Measurements from ENCODE around the gene TBC1D17.

The TBC1D17 gene

GRCh38 chr19:49875177-49875576 lies 2.3 kb upstream of the TBC1D17 start:
- peaks cover 60% of the 10 kb centered on the region for H3K79me2 ChIP-seq (ENCODE audit: low read length)
- peak overlapping the region; percentile 99 for H3K4me3 ChIP-seq (ENCODE audit: low read length)
- H3K9me3 ChIP-seq (replicated peaks; ENCODE audit: insufficient read depth, low read length), result no peaks in the 10 kb centered on the region
- no peaks in the 10 kb centered on the region for H4K20me1 ChIP-seq (ENCODE audit: insufficient read depth, low read length)
- peaks cover 14% of the 10 kb centered on the region for H3K4me1 ChIP-seq (ENCODE audit: low read length)
- no peaks in the 10 kb centered on the region for H3K36me3 ChIP-seq (replicated peaks; ENCODE audit: insufficient read depth, low read length)
- peaks cover 10% of the 10 kb centered on the region; the same call in 1 of the 2 replicates for H3F3A ChIP-seq (ENCODE audit: insufficient read depth, low read length)
- no peak for DNase-seq
- H3K9me2 ChIP-seq (replicated peaks; ENCODE audit: insufficient read depth, low read length), result no peaks in the 10 kb centered on the region
- H3K4me2 ChIP-seq (ENCODE audit: low read depth, low read length), result peak overlapping the region; percentile 95
- no peak for TF ChIP-seq EZH2 (optimal IDR thresholded peaks at IDR 0.05; ENCODE audit: low read depth, low read length)
- TF ChIP-seq EZH2phosphoT487 (IDR thresholded peaks at IDR 0.05; ENCODE audit: low read length), result no peak
- TF ChIP-seq CTCF (IDR thresholded peaks at IDR 0.05; ENCODE audit: low read length), result no peak
- no peak overlapping the region for H2AFZ ChIP-seq (ENCODE audit: low read length)
- no peak overlapping the region; the same call in 1 of the 2 replicates for H3K27ac ChIP-seq (ENCODE audit: low read length)
- H3K9ac ChIP-seq (ENCODE audit: low read length), result peak overlapping the region; percentile 97; the same call in 1 of the 2 replicates
- H3K27me3 ChIP-seq (replicated peaks; ENCODE audit: insufficient read depth, low read length), result no peaks in the 10 kb centered on the region

GRCh38 chr19:49875857-49876421 lies 1.6 kb upstream of the TBC1D17 start:
- Histone ChIP-seq H3K9me2 (replicated peaks; ENCODE audit: insufficient read depth, low read length) (no peaks in the 10 kb centered on the region), H2AFZ (ENCODE audit: low read length) (peak overlapping the region; percentile 54; the same call in 1 of the 2 replicates), H3K27ac (ENCODE audit: low read length) (peak overlapping the region; percentile 95), H3K36me3 (replicated peaks; ENCODE audit: insufficient read depth, low read length) (no peaks in the 10 kb centered on the region), H3F3A (ENCODE audit: insufficient read depth, low read length) (peaks cover 6% of the 10 kb centered on the region; the same call in 1 of the 2 replicates), H3K79me2 (ENCODE audit: low read length) (peaks cover 56% of the 10 kb centered on the region), H3K27me3 (replicated peaks; ENCODE audit: insufficient read depth, low read length) (no peaks in the 10 kb centered on the region), H3K4me1 (ENCODE audit: low read length) (peaks cover 6% of the 10 kb centered on the region; the same call in 1 of the 2 replicates), H4K20me1 (ENCODE audit: insufficient read depth, low read length) (no peaks in the 10 kb centered on the region), H3K9me3 (replicated peaks; ENCODE audit: insufficient read depth, low read length) (no peaks in the 10 kb centered on the region), H3K4me2 (ENCODE audit: low read depth, low read length) (peak overlapping the region; percentile 95), H3K9ac (ENCODE audit: low read length) (peak overlapping the region; percentile 97), H3K4me3 (ENCODE audit: low read length) (peak overlapping the region; percentile 99)
- TF ChIP-seq EZH2 (optimal IDR thresholded peaks at IDR 0.05; ENCODE audit: low read depth, low read length), result no peak
- TF ChIP-seq CTCF (IDR thresholded peaks at IDR 0.05; ENCODE audit: low read length), result no peak
- no peak for TF ChIP-seq EZH2phosphoT487 (IDR thresholded peaks at IDR 0.05; ENCODE audit: low read length)
- peak; percentile 52 for DNase-seq

- Histone ChIP-seq H3K4me3 (ENCODE audit: low read length) (peak overlapping the region; percentile 99), H3K36me3 (replicated peaks; ENCODE audit: insufficient read depth, low read length) (no peaks in the 10 kb centered on the region), H3F3A (ENCODE audit: insufficient read depth, low read length) (peaks cover 4% of the 10 kb centered on the region; the same call in 1 of the 2 replicates), H3K9me3 (replicated peaks; ENCODE audit: insufficient read depth, low read length) (no peaks in the 10 kb centered on the region), H3K4me1 (ENCODE audit: low read length) (peaks cover 4% of the 10 kb centered on the region; the same call in 1 of the 2 replicates), H4K20me1 (ENCODE audit: insufficient read depth, low read length) (no peaks in the 10 kb centered on the region), H3K9ac (ENCODE audit: low read length) (peak overlapping the region; percentile 97), H3K9me2 (replicated peaks; ENCODE audit: insufficient read depth, low read length) (no peaks in the 10 kb centered on the region), H3K27me3 (replicated peaks; ENCODE audit: insufficient read depth, low read length) (no peaks in the 10 kb centered on the region), H2AFZ (ENCODE audit: low read length) (peak overlapping the region; percentile 69), H3K79me2 (ENCODE audit: low read length) (peaks cover 56% of the 10 kb centered on the region), H3K4me2 (ENCODE audit: low read depth, low read length) (peak overlapping the region; percentile 95), H3K27ac (ENCODE audit: low read length) (peak overlapping the region; percentile 95)
- peak; percentile 97 for DNase-seq
- TF ChIP-seq EZH2 (optimal IDR thresholded peaks at IDR 0.05; ENCODE audit: low read depth, low read length) (no peak), CTCF (IDR thresholded peaks at IDR 0.05; ENCODE audit: low read length) (no peak), EZH2phosphoT487 (IDR thresholded peaks at IDR 0.05; ENCODE audit: low read length) (no peak)
These were observed 981 bp upstream of the TBC1D17 start for GRCh38 chr19:49876422-49877019.

Measured in MM.1S (cell line).